Caki2 (cell line): ENCODE results near the gene LST1. TPM values are rescaled to one million over a fixed set of nuclear protein-coding genes. Genes with fewer than 3 reads are reported as not detected.
"Not testable (repeated sequence)": the region's sequence is repeated elsewhere in the genome, so short reads cannot be mapped to it uniquely, and the experiment has no call there.

Source experiments
- DNase-seq: peaks from one replicate; pipeline ENCODE4 v3.0.0-alpha.2; 2015; ENCODE audit warnings: low read depth
- in situ Hi-C: cut with HindIII; loops from 2 replicates; pipeline ENCODE4 v1.10.0; 2016; ENCODE audit warnings: low sequenced_read_pairs, low pct_unique_long_range_greater_than_20kb, mixed read lengths
- total RNA-seq: library from RNA; depleted of rRNA; stranded (reverse); fragments of >200 nt; shearing (Covaris generic); gene quantifications from 2 replicates; pipeline ENCODE4 v1.2.3, GENCODE V29; 2014; ENCODE audit warnings: low replicate concordance; rRNA removed

Gene LST1
- total RNA-seq = not detected in 2 replicates

DNA sequence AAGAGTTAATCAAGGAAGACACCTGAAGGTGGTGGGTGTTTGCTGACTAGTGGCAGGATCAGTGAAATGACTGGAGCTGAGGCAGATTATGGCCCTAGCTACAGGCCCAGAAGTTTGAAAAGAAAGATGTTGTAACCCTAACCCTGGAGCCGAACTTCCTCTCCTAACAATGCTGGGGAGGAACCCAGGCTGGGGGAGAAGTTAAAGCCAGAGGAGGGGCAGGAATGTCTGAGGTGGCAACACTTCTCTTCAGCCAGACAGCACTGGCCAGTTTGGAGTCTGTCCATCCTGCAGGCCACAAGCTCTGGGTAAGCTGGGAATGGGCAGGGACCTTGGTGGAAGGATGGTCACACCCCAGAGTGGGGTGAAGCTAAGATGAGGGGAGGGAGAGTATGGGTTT lies at the start of gene LST1:
Gene LST1, plus strand, starts transcription at position 270 of the 400 bp plus-strand sequence. CDS start 1,023 bp downstream, outside the sequence.
- DNase-seq = no peak
- in situ Hi-C loops = no loop called here

DNA sequence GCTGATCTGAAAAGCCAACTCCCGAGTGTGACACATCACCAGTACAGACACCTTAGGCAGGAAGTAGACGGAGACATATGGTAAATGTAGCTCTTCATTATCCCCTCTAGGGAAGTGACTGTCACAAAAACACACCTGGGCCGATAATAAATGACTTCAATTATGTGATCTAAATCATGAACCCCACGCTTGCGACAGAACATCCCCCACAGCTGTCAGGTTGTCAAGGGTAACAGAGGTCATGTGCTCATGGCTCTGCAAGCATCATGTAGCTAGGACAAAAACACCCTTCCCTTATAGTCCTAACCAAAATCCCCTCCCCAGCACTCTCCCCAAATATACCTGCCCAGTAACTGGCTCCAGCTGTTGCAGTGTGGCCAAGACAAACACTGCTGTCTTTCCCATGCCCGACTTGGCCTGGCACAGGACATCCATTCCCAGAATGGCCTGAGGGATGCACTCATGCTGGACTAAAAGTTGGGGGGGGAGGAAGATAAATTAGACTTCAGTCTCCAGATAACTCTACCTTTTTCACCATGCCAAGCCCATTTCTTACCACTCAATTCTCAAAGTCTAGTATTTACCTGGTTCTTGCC lies 47.2 kb upstream of the LST1 start:
- no peak for DNase-seq
- in situ Hi-C loops = no loop called here

DNA sequence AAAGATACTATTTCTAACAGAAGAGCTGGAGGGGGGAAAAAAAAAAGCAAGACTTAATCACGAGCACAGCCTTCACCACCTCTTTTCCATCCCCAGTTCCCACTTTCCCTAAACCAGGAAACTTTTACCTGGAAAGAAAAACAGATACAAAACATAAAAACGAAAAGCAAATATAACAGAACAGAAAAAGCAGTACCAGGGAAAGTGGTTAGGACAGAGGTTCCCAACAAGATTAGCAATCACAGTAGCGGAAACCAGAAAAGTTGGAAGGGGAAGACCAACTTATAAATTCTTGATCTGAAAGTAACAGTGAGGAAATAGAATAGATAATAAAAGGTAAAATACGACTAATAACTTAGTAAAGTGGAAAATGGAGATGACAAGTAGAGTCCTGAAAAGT lies 45.4 kb upstream of the LST1 start:
- in situ Hi-C loops = no loop called here
- DNase-seq = no peak

DNA sequence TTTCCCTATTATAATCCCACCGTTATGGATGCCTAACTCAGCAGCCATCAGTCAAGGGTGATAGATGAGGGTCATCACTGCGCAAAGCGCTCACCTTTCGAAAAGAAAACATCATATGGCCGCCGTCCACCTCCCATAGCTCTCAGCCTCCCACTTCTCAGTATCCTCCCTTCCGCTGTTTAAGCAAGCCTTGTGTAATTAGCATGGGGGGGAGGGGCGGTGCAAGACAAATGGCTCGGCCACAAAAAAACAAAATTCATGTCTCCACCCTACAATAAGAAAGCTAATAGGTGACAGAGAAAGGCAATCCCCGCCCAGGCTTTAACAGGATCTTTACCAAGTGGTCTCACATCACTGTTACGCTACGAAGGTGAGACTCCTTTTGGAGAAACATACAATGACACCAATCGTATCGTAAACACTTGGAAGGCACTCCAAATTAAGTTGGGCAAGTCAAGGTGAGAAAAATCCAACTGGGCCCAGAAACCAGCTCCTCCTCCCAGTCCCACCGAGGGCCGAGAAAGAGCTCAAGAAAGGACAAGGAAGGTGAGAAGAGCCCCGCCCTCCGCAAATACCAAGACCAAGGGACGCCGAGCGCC lies 44.9 kb upstream of the LST1 start:
- DNase-seq = peak; percentile 71

DNA sequence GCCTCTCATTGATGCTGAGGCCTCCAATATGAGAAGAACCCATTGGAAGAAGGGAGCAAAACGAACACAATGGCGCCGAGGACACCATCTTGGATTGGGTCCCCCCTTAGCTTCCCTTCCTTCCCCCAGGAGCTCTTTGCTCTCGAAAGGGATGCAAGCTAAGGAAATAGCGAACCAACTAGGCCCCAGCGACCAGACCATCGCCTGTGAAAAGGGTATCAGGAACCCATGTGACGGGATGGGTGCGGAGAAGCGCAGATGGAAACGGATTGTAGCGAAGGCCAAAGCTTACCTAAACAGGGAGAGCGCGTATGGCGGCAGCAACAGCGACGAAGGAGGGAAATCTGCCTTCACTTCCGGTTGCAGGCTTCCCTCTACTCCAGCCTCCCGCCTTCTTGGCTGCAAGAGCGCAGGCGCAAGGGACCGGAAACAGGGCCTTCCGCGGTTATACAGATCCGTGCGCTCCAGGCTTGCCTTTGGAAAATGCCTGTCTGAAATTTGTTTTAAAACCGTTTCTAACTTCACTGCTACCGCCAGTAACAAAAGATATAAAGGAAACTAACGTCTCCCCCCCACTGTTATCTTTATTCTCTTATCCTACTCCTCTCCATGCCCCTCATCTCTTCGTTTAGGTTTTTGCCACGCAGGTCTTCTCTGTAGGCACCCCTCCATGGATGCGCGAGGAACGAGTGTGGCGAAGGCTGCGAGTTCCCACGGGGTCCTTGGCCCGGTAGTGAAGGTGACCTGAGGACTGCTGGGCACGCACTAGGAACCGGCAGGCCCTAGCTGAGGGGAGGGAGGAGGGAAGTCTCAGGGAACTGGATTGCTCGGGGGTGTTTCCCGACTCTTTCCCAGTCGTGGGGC lies 44.2 kb upstream of the LST1 start, which contains the start of gene DDX39B:
Gene DDX39B, minus strand, starts transcription at position 346 of the 864 bp plus-strand sequence. CDS start 1,471 bp downstream, outside the sequence.
- peak; percentile 95 for DNase-seq
- in situ Hi-C loops = no loop called here

More for the DNA sequence above, 44.9 kb upstream of the LST1 start:
- in situ Hi-C loops = no loop called here

DNA sequence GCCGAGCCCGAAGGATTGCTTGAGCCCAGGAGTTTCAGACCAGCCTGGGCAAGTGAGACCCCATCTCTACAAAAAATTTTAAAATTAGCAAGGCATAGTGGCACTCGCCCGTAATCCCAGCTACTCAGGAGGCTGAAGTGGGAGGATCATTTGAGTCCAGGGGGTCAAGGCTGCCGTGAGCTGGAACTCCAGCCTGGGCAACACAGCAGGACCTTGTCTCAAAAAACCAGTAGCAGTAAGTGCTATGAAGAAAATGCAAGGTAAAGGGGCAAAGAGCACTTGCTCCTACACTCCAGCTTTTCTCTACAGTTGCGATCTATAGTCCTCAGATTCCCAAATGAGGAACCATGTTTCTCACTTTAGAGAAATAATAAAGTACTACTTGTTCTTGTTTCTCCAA lies 42.4 kb upstream of the LST1 start:
- in situ Hi-C loops = no loop called here
- no peak for DNase-seq

DNA sequence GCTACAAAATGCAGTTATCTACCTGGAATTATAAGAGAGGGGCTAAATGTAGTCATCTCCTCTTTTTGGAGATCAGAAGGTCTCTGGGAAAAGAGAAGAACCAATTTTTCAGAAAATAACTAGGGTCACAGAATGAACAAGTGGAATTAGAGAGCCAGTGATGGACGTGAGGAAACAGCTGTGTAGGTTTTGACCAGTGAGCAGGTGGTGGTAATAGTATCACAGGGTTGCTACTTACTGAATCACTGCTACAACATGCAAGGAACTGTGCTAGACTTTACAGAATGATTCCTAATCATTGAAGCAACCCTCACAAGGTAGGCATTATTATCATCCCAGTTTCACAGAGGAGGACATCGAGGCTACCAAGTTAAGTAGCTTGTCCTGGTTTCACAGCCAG lies 41.4 kb upstream of the LST1 start:
- DNase-seq = no peak
- in situ Hi-C loops = no loop called here

DNA sequence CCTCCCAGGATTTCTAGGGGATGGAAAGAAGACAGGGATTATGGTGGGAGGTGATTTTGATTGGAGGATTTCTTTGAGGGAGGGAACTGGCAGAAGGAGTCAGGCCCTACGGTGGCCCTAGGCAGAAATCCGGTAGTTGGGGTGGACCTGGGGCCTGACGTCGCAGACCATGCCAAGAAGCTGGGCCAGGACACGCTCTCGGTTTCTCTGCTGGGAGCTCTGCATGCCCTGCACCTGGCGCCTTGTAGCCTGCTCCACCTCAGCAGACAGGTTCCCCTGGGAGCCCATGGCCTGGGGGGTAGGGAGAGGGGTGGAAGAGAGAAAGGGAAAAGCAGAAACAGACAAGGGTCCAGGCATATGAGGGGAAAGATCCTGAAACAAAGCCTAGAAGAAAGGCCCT lies 40.8 kb upstream of the LST1 start:
- in situ Hi-C loops = no loop called here
- no peak for DNase-seq

DNA sequence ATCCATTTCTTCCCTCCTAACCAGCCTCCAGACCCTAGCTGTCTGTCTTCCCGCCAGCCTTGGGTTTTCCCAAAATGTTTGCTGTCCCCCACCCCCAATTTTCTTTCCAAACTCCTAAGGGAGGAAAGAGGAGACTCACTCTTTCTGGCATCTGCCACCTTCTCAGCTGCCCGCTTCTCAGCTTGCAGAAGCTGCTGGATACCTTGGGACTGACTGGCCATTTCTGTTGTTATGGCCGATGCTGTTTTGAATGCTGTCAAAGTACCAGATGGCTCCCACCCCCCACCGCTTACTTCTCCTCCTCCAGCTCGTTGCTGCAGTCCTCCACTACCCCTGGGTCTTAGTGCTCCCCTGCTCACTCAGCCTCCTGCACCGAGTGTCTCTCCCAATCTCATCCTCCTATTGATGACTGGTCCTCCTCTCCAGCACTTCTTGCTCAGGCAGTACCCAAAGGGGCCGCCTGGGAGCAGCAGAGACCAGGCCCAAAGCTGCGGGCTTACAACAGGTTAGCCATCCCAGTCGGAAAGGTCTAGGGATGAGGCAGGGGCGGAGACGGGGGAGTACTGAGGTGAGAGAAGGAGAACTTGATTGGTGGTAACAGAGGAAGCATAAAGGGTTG lies 39.6 kb upstream of the LST1 start, which contains the start of gene ATP6V1G2:
Gene ATP6V1G2, minus strand, starts transcription at position 270 of the 619 bp plus-strand sequence. Its CDS starts 49 bp downstream, at position 221.
- in situ Hi-C loops = no loop called here
- peak; percentile 91 for DNase-seq

DNA sequence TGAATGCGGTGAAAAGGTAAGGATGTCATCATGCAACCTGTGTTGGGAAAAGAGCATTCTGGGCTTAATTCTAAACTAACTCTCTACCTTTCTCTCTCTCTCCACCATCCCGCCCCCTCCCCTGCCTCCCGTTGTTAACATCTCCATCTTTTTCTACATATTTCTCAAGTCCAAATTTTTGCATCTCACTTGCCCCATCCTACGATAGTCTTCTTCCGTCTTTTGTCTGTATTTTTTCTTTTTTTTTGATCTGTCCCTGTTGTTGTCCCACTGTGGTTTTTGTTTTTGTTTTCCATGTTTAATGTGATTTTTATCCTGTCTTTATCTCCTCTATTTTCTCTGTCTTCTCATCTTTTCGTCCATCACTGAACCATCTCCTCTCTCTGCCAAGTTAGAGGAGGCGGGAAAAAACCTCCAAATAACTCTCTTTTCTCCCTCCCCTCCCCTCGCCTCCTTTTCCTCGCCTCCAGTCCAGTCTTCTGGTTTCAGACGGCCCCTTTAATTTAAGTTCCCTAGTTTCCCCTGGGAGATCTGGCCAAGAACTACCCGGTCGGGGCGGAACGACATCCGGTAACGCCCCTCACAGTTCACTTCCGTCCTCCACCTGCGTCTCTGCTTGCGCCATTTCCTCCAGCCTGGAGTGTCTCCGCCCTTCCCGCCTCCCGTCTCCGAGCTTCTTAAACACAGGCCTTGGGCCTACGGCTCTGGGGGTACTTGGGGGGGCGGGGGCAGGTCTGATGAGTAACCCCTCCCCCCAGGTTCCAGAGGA lies 38.9 kb upstream of the LST1 start, which contains the start of gene NFKBIL1:
Gene NFKBIL1, plus strand, starts transcription at position 651 of the 769 bp plus-strand sequence. Its CDS starts 87 bp downstream, at position 738.
- DNase-seq = peak; percentile 91
- in situ Hi-C loops = no loop called here

DNA sequence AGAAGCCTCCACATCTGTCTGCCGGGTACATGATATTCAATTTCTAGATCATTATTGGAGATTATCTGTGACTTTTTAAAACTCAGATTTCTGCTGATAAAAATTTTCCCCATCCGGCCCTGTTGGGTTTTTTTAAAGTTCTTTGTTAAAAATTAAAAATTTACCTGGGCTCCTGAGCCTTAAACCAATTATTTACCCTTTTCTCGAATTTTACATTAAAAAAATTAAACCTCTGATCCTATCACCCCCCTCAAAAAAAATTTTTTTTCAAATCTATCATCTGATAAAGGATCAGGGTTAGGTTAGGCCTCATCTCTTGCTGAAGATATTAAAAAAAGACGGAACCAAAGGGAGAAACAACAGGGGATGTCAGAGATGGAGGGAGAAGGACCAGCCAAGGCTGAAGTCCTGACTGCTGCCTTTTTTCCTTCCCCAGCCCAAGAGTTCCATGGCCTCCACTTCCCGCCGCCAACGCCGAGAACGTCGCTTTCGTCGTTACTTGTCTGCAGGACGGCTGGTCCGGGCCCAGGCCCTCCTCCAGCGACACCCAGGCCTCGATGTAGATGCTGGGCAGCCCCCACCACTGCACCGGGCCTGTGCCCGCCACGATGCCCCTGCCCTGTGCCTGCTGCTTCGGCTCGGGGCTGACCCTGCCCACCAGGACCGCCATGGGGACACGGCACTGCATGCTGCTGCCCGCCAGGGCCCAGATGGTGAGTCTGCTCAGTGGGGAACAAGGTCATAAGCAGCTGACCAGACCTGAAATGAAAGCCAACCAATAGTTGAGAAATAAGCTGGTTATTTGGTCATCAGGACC lies 38.1 kb upstream of the LST1 start:
- in situ Hi-C loops = no loop called here
- DNase-seq = no peak

DNA sequence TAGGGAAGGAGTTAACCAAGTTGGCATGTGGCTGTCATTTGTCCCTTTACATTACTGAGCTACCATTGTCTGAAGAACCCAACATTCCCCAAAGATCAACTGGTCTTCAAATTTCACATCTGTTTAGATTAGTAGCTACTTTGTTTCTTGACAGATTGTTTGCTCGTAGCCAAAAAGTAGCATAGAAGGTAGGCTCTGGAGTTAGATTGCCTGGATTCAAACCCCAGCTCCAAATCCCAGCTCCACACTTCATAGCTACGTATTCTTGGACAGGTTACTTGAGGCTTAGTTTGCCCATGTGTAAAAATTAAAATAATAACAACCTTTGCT lies 37.6 kb upstream of the LST1 start:
- in situ Hi-C loops = no loop called here
- DNase-seq = no peak

DNA sequence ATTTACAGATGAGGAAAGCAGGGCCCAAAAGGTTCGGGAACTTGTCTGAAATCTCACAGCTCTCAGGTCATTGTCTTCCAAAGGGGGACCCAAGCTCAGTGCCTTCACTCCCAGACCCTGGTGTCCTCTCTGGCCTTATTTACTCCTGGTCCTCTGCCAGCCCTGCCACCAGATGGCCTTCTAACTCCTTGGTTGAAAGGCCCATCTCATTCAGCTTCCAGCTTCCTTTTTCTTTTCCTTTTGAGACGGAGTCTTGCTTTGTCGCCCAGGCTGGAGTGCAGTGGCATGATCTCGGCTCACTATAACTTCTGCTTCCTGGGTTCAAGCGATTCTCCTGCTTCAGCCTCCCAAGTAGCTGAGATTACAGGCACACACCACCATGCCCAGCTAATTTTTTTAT lies 34.7 kb upstream of the LST1 start:
- in situ Hi-C loops = not testable (repeated sequence)
- DNase-seq = peak; percentile 39

DNA sequence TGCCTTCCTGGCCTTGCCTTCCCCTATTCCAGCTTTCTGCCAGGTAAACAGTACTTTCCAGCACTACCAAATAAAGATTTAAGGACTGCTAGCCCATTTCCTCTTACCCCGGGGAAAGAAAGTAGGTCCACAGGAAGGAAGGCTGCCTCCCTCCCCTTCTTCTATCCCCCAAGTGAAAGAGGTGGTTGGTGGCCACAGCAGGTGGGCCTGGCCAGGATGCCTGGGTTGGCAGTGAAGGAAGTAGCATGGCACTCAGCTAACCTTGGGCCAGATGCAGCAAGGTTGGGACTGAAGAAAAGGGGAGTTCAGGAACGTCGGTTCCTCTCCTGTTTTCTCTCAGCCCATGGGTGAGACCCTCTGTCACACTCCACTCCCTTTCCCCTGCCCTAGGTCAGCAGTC lies 29.8 kb upstream of the LST1 start:
- in situ Hi-C loops = no loop called here

DNA sequence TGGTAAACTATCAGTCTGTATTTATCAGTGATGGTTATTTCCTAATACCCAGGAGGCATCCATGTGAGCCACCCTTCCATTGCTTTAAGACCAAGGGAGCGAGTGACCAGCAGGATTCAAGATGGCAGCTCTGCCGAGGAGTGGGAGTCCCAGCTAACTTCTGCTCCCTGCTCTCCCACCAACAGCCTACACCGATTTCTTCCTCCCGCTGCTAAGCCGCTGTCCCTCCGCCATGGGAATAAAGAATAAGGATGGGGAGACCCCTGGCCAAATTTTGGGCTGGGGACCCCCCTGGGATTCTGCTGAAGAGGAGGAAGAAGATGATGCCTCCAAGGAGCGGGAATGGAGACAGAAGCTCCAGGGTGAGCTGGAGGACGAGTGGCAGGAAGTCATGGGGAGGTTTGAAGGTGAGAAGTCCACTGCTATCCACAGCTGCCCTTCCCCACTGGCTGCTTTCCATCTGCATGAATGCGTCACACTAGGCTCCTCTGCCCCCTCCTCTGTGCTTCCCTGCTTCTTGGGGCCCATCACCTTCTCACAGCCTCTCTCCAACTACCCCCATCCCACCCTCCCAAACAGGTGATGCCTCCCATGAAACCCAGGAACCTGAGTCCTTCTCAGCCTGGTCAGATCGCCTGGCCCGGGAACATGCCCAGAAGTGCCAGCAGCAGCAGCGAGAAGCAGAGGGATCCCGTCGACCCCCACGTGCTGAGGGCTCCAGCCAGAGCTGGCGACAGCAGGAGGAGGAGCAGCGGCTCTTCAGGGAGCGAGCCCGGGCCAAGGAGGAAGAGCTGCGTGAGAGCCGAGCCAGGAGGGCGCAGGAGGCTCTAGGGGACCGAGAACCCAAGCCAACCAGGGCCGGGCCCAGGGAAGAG lies 28.4 kb upstream of the LST1 start:
- in situ Hi-C loops = no loop called here
- DNase-seq = no peak

More for the DNA sequence above, 29.8 kb upstream of the LST1 start:
- no peak for DNase-seq

DNA sequence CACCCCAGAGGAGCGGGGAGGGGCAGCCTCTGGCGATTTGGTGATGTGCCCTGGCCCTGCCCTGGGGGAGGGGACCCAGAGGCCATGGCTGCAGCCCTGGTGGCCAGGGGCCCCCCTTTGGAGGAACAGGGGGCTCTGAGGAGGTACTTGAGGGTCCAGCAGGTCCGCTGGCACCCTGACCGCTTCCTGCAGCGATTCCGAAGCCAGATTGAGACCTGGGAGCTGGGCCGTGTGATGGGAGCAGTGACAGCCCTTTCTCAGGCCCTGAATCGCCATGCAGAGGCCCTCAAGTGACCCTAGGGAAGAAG lies 27.8 kb upstream of the LST1 start:
- DNase-seq = no peak
- in situ Hi-C loops = no loop called here
